RWPE2 (cell line): Measurements from ENCODE around the gene ZSCAN5A.

ENCODE experiments used
- ATAC-seq: fragments of 200-7000 bp; cut with Tn5 transposase; 3 replicates; pipeline ENCODE4 v1.9.1; 2021; ENCODE audit warnings: low read depth
- DNase-seq: peaks from one replicate; pipeline ENCODE4 v3.0.0-alpha.2; 2020; ENCODE audit warnings: low spot score
- H3K27ac ChIP-seq: fragments of 450-650 bp; 2 replicates; pipeline ENCODE4 v1.5.1; 2017; ENCODE audit warnings: mild to moderate bottlenecking; ENCODE audit not compliant: poor library complexity, severe bottlenecking
- H3K27me3 ChIP-seq: fragments of 250-450 bp; sonication (Bioruptor Pico); 2 replicates; pipeline ENCODE4 v1.5.1; 2021; ENCODE audit warnings: mild to moderate bottlenecking, moderate library complexity; ENCODE audit not compliant: insufficient read depth, poor library complexity, severe bottlenecking
- H3K36me3 ChIP-seq: fragments of 250-450 bp; sonication (Bioruptor Pico); 2 replicates; pipeline ENCODE4 v1.5.1; 2020; ENCODE audit warnings: low read depth, mild to moderate bottlenecking, moderate library complexity
- H3K4me1 ChIP-seq: fragments of 250-450 bp; sonication (Bioruptor Pico); 2 replicates; pipeline ENCODE4 v1.5.1; 2021; ENCODE audit warnings: mild to moderate bottlenecking, moderate library complexity; ENCODE audit not compliant: insufficient read depth, poor library complexity, severe bottlenecking
- H3K4me3 ChIP-seq: fragments of 250-450 bp; sonication (Bioruptor Pico); 2 replicates; pipeline ENCODE4 v1.5.1; 2021; ENCODE audit warnings: mild to moderate bottlenecking, moderate library complexity; ENCODE audit not compliant: severe bottlenecking
- H3K9me3 ChIP-seq: fragments of 250-450 bp; sonication (Bioruptor Pico); 2 replicates; pipeline ENCODE4 v1.5.1; 2021; ENCODE audit warnings: mild to moderate bottlenecking, moderate library complexity; ENCODE audit not compliant: severe bottlenecking
- CTCF ChIP-seq: fragments of 450-650 bp; IDR thresholded peaks from one replicate; pipeline ENCODE4 v1.5.1; 2017; ENCODE audit warnings: mild to moderate bottlenecking, moderate library complexity; ENCODE audit not compliant: poor library complexity, severe bottlenecking

The ZSCAN5A gene

GRCh38 chr19:56284746-56285145, 29.9 kb downstream of the ZSCAN5A start:
- ATAC-seq (no peak), DNase-seq (no peak)
- Histone ChIP-seq H3K36me3 (no peaks in the 10 kb centered on the region), H3K4me1 (no peaks in the 10 kb centered on the region), H3K27ac (no peak overlapping the region), H3K9me3 (no peaks in the 10 kb centered on the region), H3K4me3 (no peak overlapping the region), H3K27me3 (no peaks in the 10 kb centered on the region)
- no peak for TF ChIP-seq CTCF

- H3K9me3 ChIP-seq: no peaks in the 10 kb centered on the region
- no peak for TF ChIP-seq CTCF
- ATAC-seq: no peak
Measured at GRCh38 chr19:56282809-56283208, 31.8 kb downstream of the ZSCAN5A start.

GRCh38 chr19:56273563-56274117, 41.0 kb downstream of the ZSCAN5A start:
- Histone ChIP-seq H3K4me3 (no peak overlapping the region), H3K36me3 (no peaks in the 10 kb centered on the region), H3K9me3 (no peaks in the 10 kb centered on the region), H3K4me1 (peaks cover 3% of the 10 kb centered on the region), H3K27me3 (no peaks in the 10 kb centered on the region), H3K27ac (peak overlapping the region; percentile 64)
- DNase-seq (no peak), ATAC-seq (peak; percentile 78)
- no peak for TF ChIP-seq CTCF

More at GRCh38 chr19:56282809-56283208, 31.8 kb downstream of the ZSCAN5A start:
- no peak for DNase-seq
- Histone ChIP-seq H3K27ac (no peak overlapping the region), H3K4me1 (no peaks in the 10 kb centered on the region), H3K4me3 (no peak overlapping the region), H3K27me3 (no peaks in the 10 kb centered on the region), H3K36me3 (no peaks in the 10 kb centered on the region)

- ATAC-seq: no peak
- Histone ChIP-seq H3K27ac (peak within 1 kb of the TSS; percentile 64), H3K36me3 (no peaks in the 10 kb centered on the region), H3K27me3 (no peaks in the 10 kb centered on the region), H3K4me3 (no peak within 1 kb of the TSS), H3K4me1 (peaks cover 3% of the 10 kb centered on the region), H3K9me3 (no peaks in the 10 kb centered on the region)
- no peak for DNase-seq
- no peak for TF ChIP-seq CTCF
Measured at GRCh38 chr19:56272161-56272798, 42.4 kb downstream of the ZSCAN5A start, which contains the start of gene EDDM13. EDDM13 (plus strand) TSS chr19:56272748; CDS start chr19:56272835, 87 bp downstream.

- H3K36me3 ChIP-seq: no peaks in the 10 kb centered on the region
- DNase-seq (no peak), ATAC-seq (no peak)
- no peak overlapping the region for H3K27ac ChIP-seq
- no peaks in the 10 kb centered on the region for H3K9me3 ChIP-seq
- H3K4me1 ChIP-seq: peaks cover 3% of the 10 kb centered on the region
- no peak for TF ChIP-seq CTCF
- no peak overlapping the region for H3K4me3 ChIP-seq
- no peaks in the 10 kb centered on the region for H3K27me3 ChIP-seq
Measured at GRCh38 chr19:56271151-56271550, 43.5 kb downstream of the ZSCAN5A start.
